Astrocyte of the spinal cord (primary cell): ENCODE data around the gene INSIG1.
A peak's percentile ranks its signal among the peaks of the same experiment; 100 is the strongest.

Source experiments
- DNase-seq: peaks from one replicate; pipeline ENCODE4 v3.0.0; 2011; ENCODE audit warnings: low read depth, low spot score
- H3K4me3 ChIP-seq: 2 replicates; pipeline ENCODE4 v1.5.1; 2011; ENCODE audit warnings: low read depth, mild to moderate bottlenecking, low read length, moderate library complexity
- CTCF ChIP-seq: IDR thresholded peaks from 2 replicates; pipeline ENCODE4 v1.5.1; 2012; ENCODE audit warnings: low read depth, mild to moderate bottlenecking, low read length, inconsistent platforms
- in situ Hi-C: cut with HindIII; loops from 2 replicates; pipeline ENCODE4 v1.10.0; 2017; ENCODE audit warnings: low sequenced_read_pairs

INSIG1 gene

GRCh38 chr7:155344618-155345433 lies 47.1 kb downstream of the INSIG1 start:
- in situ Hi-C loops = no loop called here
- H3K4me3 ChIP-seq = no peak overlapping the region
- peak; percentile 67 for DNase-seq
- TF ChIP-seq CTCF = peak; percentile 70

- DNase-seq = no peak
- TF ChIP-seq CTCF = no peak
- in situ Hi-C loops = no loop called here
- H3K4me3 ChIP-seq = no peak overlapping the region
Observed at GRCh38 chr7:155345490-155345889, 47.8 kb downstream of the INSIG1 start.

- no peak for TF ChIP-seq CTCF
- no peak for DNase-seq
- H3K4me3 ChIP-seq = no peak overlapping the region
- in situ Hi-C loops = no loop called here
Observed at GRCh38 chr7:155346285-155346684, 48.6 kb downstream of the INSIG1 start.

GRCh38 chr7:155348806-155349205 lies 51.1 kb downstream of the INSIG1 start:
- H3K4me3 ChIP-seq = no peak overlapping the region
- in situ Hi-C loops = no loop called here
- no peak for DNase-seq
- TF ChIP-seq CTCF = no peak

- H3K4me3 ChIP-seq = no peak overlapping the region
- TF ChIP-seq CTCF = no peak
- in situ Hi-C loops = no loop called here
- no peak for DNase-seq
Observed at GRCh38 chr7:155349601-155350331, 52.1 kb downstream of the INSIG1 start.

- TF ChIP-seq CTCF = no peak
- no peak overlapping the region for H3K4me3 ChIP-seq
- in situ Hi-C loops = no loop called here
- DNase-seq = no peak
Observed at GRCh38 chr7:155351120-155351870, 53.6 kb downstream of the INSIG1 start.
